ENCODE results near the gene TMEM26. TPM values are rescaled to one million over a fixed set of nuclear protein-coding genes. Genes with fewer than 3 reads are reported as not detected.

Gene TMEM26
- total RNA-seq, 2 experiments from 2014 or later, result not detected

DNA sequence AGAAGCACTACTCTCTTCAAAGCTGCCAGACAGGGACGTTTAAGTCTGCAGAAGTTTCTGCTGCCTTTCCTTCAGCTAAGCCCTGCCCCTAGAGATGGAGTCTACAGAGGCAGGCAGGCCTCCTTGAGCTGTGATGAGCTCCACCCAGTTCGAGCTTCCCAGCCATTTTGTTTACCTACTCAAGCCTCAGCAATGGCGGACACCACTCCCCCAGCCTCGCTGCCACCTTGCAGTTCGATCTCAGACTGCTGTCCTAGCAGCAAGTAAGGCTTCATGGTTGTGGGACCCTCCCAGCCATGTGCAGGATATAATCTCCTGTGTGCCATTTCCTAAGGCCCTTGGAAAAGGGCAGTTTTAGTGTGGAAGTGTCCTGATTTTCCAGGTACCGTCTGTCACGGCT is 74.3 kb downstream of the TMEM26 start:
- Mint-ChIP-seq H3K27ac (no peak overlapping the region), H3K4me3 (no peak overlapping the region), H3K4me1 (no peaks in the 10 kb centered on the region), H3K27me3 (no peaks in the 10 kb centered on the region), H3K9me3 (peaks cover 9% of the 10 kb centered on the region), H3K36me3 (ENCODE audit: low read depth) (no peaks in the 10 kb centered on the region)
- ChIA-PET POLR2A (no interaction called here), CTCF (no interaction called here)
- DNase-seq, result no peak

DNA sequence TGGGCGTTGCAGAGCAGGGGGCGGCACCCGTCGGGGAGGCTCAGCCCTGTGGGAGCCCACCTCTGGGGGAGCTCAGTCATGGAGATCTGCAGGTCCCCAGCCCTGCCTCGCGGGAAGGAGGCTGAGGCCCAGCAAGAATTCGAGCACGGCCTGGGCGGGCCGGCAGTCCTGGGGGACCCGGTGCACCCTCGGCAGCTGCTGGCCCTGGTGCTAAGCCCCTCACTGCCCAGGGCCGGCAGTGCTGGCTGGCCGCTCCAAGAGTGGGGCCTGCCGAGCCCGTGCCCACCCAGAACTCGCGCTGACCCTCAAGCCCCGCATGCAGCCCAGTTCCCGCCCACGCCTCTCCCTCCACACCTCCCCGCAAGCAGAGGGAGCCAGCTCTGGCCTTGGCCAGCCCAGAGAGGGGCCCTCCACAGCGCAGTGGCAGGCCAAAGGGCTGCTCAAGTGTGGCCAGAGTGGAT is 76.2 kb downstream of the TMEM26 start:
- Mint-ChIP-seq H3K27me3 (no peaks in the 10 kb centered on the region), H3K9me3 (peaks cover 9% of the 10 kb centered on the region), H3K4me3 (no peak overlapping the region), H3K4me1 (no peaks in the 10 kb centered on the region), H3K36me3 (ENCODE audit: low read depth) (no peaks in the 10 kb centered on the region), H3K27ac (no peak overlapping the region)
- ChIA-PET CTCF (no interaction called here), POLR2A (no interaction called here)
- no peak for DNase-seq

DNA sequence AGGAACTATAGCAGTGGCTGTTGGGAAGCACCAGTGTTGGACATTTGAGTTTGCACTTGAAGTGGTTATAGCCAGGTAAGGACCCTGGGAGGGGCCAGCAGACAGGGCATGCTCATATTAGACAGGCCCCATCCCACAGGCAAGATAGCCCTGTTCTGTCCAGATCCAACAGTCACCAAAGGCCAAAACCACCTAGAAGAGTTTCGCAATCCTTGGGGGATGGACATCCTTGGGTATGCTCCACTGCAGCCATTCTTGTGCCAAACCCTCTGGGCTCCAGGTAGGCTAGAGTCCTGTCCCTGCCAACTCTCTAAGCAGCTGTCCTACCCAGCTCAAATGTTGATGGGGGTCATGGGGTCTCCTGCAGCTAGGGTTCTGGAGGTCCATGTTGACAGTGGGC is 76.8 kb downstream of the TMEM26 start:
- no peaks in the 10 kb centered on the region for H3K4me1 Mint-ChIP-seq
- H3K27me3 Mint-ChIP-seq, result no peaks in the 10 kb centered on the region
- no peaks in the 10 kb centered on the region for H3K36me3 Mint-ChIP-seq (ENCODE audit: low read depth)
- H3K4me3 Mint-ChIP-seq, result no peak overlapping the region
- DNase-seq, result no peak
- POLR2A ChIA-PET, result no interaction called here
- no peak overlapping the region for H3K27ac Mint-ChIP-seq
- peaks cover 9% of the 10 kb centered on the region for H3K9me3 Mint-ChIP-seq
- CTCF ChIA-PET, result no interaction called here

DNA sequence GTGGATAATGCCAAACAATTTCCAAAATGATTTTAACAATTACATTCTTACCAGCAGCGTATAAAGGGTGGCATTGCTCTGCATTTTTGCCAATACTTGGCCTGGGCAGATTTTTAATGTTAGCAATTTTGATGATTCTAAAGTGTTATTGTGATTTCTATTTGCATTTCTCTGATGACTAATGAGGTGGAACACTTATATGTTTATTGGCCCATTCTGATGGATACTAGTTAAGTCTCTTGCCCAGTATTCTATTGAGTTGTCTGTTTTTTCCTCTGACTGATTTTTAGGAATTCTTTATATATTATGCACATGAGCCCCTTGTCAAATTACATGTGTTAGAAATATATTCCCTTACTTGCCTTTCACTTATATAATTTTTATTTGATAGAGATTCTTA is 86.8 kb downstream of the TMEM26 start:
- H3K4me3 Mint-ChIP-seq, result no peak overlapping the region
- POLR2A ChIA-PET, result no interaction called here

DNA sequence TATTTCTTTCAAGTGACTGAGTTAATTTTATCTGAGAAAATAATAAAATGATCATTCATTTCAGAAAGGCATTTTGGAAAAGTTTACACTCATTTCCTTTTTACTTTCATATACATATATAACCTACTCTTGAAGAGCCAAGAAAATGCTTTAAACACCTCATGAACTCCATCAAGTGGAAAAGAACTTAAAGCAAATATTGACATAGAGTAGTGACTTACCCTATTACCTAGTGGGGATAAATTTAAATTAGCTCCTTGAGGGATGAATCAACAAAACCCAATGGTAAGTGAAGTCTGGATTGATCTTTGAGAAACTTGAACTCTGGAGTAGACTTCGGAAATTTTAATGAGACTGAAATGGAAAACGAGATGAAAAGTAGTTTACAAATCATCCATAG is 88.6 kb downstream of the TMEM26 start:
- no peaks in the 10 kb centered on the region for H3K4me1 Mint-ChIP-seq
- ChIA-PET CTCF (no interaction called here), POLR2A (no interaction called here)
- no peak for DNase-seq
- H3K27ac Mint-ChIP-seq, result no peak overlapping the region
- H3K4me3 Mint-ChIP-seq, result no peak overlapping the region
- no peaks in the 10 kb centered on the region for H3K9me3 Mint-ChIP-seq
- no peaks in the 10 kb centered on the region for H3K36me3 Mint-ChIP-seq (ENCODE audit: low read depth)
- peaks cover 4% of the 10 kb centered on the region for H3K27me3 Mint-ChIP-seq

More for the DNA sequence above, 86.8 kb downstream of the TMEM26 start:
- CTCF ChIA-PET, result no interaction called here
- DNase-seq, result no peak
- Mint-ChIP-seq H3K9me3 (no peaks in the 10 kb centered on the region), H3K4me1 (no peaks in the 10 kb centered on the region), H3K36me3 (ENCODE audit: low read depth) (no peaks in the 10 kb centered on the region), H3K27me3 (peaks cover 4% of the 10 kb centered on the region), H3K27ac (no peak overlapping the region)

DNA sequence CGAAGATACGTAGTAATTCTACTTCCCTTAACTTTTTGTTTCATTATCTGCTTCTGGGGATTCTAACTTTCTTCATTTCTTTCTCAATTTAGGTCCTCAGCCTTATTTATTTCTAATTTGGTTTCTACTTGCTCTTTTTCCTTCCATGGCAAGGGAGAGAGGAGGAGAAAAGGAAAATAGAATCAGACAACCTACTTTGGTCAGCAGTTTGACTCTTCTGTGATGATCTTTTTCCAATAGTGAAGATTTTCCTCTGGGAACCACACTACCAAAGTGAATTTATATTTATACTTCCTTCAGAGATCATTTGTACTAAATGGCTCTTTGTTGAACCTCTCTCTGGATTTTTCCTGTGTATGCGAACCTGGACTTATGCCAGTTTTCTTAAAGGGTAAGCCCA is 90.2 kb downstream of the TMEM26 start:
- POLR2A ChIA-PET, result no interaction called here
- Mint-ChIP-seq H3K4me3 (no peak overlapping the region), H3K4me1 (no peaks in the 10 kb centered on the region), H3K27me3 (peaks cover 2% of the 10 kb centered on the region), H3K27ac (no peak overlapping the region), H3K36me3 (ENCODE audit: low read depth) (no peaks in the 10 kb centered on the region), H3K9me3 (no peaks in the 10 kb centered on the region)
- CTCF ChIA-PET, result no interaction called here
- DNase-seq, result no peak

DNA sequence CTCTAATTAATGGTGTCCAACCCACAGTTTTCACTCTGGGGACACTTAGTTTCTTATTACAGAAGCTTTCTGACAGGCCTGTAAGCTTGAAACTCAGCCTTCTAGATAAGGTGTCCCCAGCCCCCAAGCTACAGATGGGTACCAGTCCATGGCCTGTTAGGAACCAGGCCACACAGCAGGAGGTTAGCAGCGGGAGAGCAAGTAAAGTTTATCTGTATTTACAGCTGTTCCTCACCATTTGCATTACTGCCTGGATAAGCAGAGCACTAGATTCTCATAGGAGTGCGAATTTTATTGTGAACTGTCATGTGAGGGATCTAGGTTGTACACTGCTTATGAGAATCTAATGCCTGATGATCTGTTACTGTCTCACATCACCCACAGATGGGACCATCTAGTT is 93.7 kb downstream of the TMEM26 start:
- no peaks in the 10 kb centered on the region for H3K36me3 Mint-ChIP-seq (ENCODE audit: low read depth)
- H3K9me3 Mint-ChIP-seq, result no peaks in the 10 kb centered on the region
- CTCF ChIA-PET, result interaction anchor here (0.6 kb wide), 1 partner anchor 650 kb away, joined by 3 read pairs; no protein-coding TSS in a partner anchor
- no peak overlapping the region for H3K4me3 Mint-ChIP-seq
- DNase-seq, result no peak
- no peak overlapping the region for H3K27ac Mint-ChIP-seq
- peaks cover 2% of the 10 kb centered on the region for H3K27me3 Mint-ChIP-seq
- no peaks in the 10 kb centered on the region for H3K4me1 Mint-ChIP-seq
- POLR2A ChIA-PET, result no interaction called here

DNA sequence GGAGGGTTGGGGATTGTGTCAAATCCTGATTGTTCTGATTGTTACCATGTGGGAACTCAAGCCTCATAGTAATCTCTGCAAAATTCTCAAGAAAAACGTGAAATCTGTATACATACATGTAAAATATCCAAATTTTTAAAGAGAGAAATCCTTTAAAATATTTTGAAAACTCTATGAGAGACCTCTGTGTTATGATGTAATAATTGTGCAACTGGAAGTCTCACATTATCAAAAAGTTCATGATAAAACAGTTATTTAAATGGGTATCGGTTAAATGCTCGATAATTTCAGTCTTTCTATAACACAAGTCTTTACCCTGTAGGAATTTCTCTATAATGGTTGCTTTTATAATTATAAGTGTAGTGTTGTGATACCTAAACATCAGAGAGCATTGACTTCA is 95.5 kb downstream of the TMEM26 start:
- ChIA-PET CTCF (no interaction called here), POLR2A (no interaction called here)
- H3K36me3 Mint-ChIP-seq (ENCODE audit: low read depth), result no peaks in the 10 kb centered on the region
- H3K27ac Mint-ChIP-seq, result no peak overlapping the region
- peaks cover 2% of the 10 kb centered on the region for H3K27me3 Mint-ChIP-seq
- no peaks in the 10 kb centered on the region for H3K9me3 Mint-ChIP-seq
- no peak for DNase-seq
- no peaks in the 10 kb centered on the region for H3K4me1 Mint-ChIP-seq
- H3K4me3 Mint-ChIP-seq, result no peak overlapping the region

Other genes starting within 250 kb of the TMEM26 start
- not detected for gene CABCOCO1, start 209.5 kb upstream of the TMEM26 start, total RNA-seq